H9 (cell line): Measurements from ENCODE around the gene WDR27. TPM values are rescaled to one million over a fixed set of nuclear protein-coding genes. Genes with fewer than 3 reads are reported as not detected.

Source experiments
- DNase-seq: peaks from one replicate; pipeline ENCODE4 v3.0.0-alpha.2; 2017
- H2AFZ ChIP-seq: one replicate; pipeline ENCODE4 v1.6.1; 2013; ENCODE audit warnings: mild to moderate bottlenecking, low read length, control low read depth, moderate library complexity
- H2AK5ac ChIP-seq: 2 replicates; pipeline ENCODE4 v1.6.1; 2013; ENCODE audit warnings: low read length, control low read depth, mixed read lengths; ENCODE audit not compliant: insufficient read length
- H2BK120ac ChIP-seq: one replicate; pipeline ENCODE4 v1.6.1; 2013; ENCODE audit warnings: low read depth, mild to moderate bottlenecking, low read length, control low read depth, inconsistent platforms; ENCODE audit not compliant: poor library complexity, severe bottlenecking
- H2BK12ac ChIP-seq: 2 replicates; pipeline ENCODE4 v1.6.1; 2013; ENCODE audit warnings: low read length, control low read depth, mixed read lengths, low read depth; ENCODE audit not compliant: insufficient read length
- H2BK15ac ChIP-seq: 2 replicates; pipeline ENCODE4 v1.6.1; 2013; ENCODE audit warnings: low read depth, low read length, control low read depth
- H2BK20ac ChIP-seq: one replicate; pipeline ENCODE4 v1.6.1; 2013; ENCODE audit warnings: low read depth, mild to moderate bottlenecking, low read length, control low read depth, inconsistent platforms; ENCODE audit not compliant: poor library complexity, severe bottlenecking
- H2BK5ac ChIP-seq: 2 replicates; pipeline ENCODE4 v1.6.1; 2013; ENCODE audit warnings: low read length, control low read depth, mixed read lengths; ENCODE audit not compliant: insufficient read length
- H3K14ac ChIP-seq: 2 replicates; pipeline ENCODE4 v1.6.1; 2013; ENCODE audit warnings: low read length, control low read depth; ENCODE audit not compliant: insufficient read depth
- H3K18ac ChIP-seq: 2 replicates; pipeline ENCODE4 v1.6.1; 2013; ENCODE audit warnings: low read depth, mild to moderate bottlenecking, mixed read lengths, low read length, control low read depth; ENCODE audit not compliant: insufficient read length
- H3K23ac ChIP-seq: 2 replicates; pipeline ENCODE4 v1.6.1; 2013; ENCODE audit warnings: low read length, control low read depth, mixed read lengths, low read depth; ENCODE audit not compliant: insufficient read length
- H3K23me2 ChIP-seq: 2 replicates; pipeline ENCODE4 v1.6.1; 2013; ENCODE audit warnings: low read depth, mild to moderate bottlenecking, mixed read lengths, low read length, control low read depth; ENCODE audit not compliant: insufficient read length, poor library complexity, severe bottlenecking
- H3K27ac ChIP-seq: 2 replicates; pipeline ENCODE4 v1.5.1; 2013; ENCODE audit warnings: low read length, control low read depth, mixed read lengths, low read depth; ENCODE audit not compliant: insufficient read length
- H3K27me3 ChIP-seq: 2 replicates; pipeline ENCODE4 v1.6.1; 2013; ENCODE audit warnings: low read length, control low read depth, inconsistent platforms; ENCODE audit not compliant: insufficient read depth
- H3K4ac ChIP-seq: 2 replicates; pipeline ENCODE4 v1.6.1; 2013; ENCODE audit warnings: low read depth, mild to moderate bottlenecking, control low read depth, inconsistent platforms, low read length, moderate library complexity
- H3K4me1 ChIP-seq: 2 replicates; pipeline ENCODE4 v1.6.1; 2013; ENCODE audit warnings: low read length, control low read depth, inconsistent platforms; ENCODE audit not compliant: insufficient read depth
- H3K4me2 ChIP-seq: 2 replicates; pipeline ENCODE4 v1.6.1; 2013; ENCODE audit warnings: low read length, control low read depth, mixed read lengths; ENCODE audit not compliant: insufficient read length, insufficient read depth
- H3K56ac ChIP-seq: 2 replicates; pipeline ENCODE4 v1.6.1; 2013; ENCODE audit warnings: low read depth, mild to moderate bottlenecking, mixed read lengths, low read length, control low read depth; ENCODE audit not compliant: insufficient read length
- H3K79me1 ChIP-seq: 2 replicates; pipeline ENCODE4 v1.6.1; 2013; ENCODE audit warnings: low read depth, mild to moderate bottlenecking, moderate library complexity, low read length, control low read depth, inconsistent platforms; ENCODE audit not compliant: insufficient read depth, poor library complexity, severe bottlenecking
- H3K79me2 ChIP-seq: 2 replicates; pipeline ENCODE4 v1.6.1; 2013; ENCODE audit warnings: low read length, control low read depth, inconsistent platforms; ENCODE audit not compliant: insufficient read depth
- H3K9ac ChIP-seq: 2 replicates; pipeline ENCODE4 v1.6.1; 2013; ENCODE audit warnings: low read length, control low read depth, mixed read lengths; ENCODE audit not compliant: insufficient read length; ENCODE audit errors: extremely low read depth
- H3K9me3 ChIP-seq: one replicate; pipeline ENCODE4 v1.6.1; 2013; ENCODE audit warnings: low read depth, low read length, inconsistent platforms; ENCODE audit not compliant: control insufficient read depth
- H3T11ph ChIP-seq: one replicate; pipeline ENCODE4 v1.6.1; 2013; ENCODE audit warnings: mild to moderate bottlenecking, low read length, control low read depth, inconsistent platforms
- H4K20me1 ChIP-seq: one replicate; pipeline ENCODE4 v1.6.1; 2013; ENCODE audit not compliant: control insufficient read depth, insufficient read length, insufficient read depth
- H4K5ac ChIP-seq: 2 replicates; pipeline ENCODE4 v1.6.1; 2013; ENCODE audit warnings: low read depth, mild to moderate bottlenecking, mixed read lengths, low read length, control low read depth; ENCODE audit not compliant: insufficient read length
- H4K8ac ChIP-seq: replicated peaks from 2 replicates; pipeline ENCODE4 v1.6.1; 2013; ENCODE audit warnings: low read length, control low read depth, mixed read lengths, low read depth; ENCODE audit not compliant: insufficient read length
- H4K91ac ChIP-seq: 2 replicates; pipeline ENCODE4 v1.6.1; 2013; ENCODE audit warnings: low read depth, mild to moderate bottlenecking, moderate library complexity, mixed read lengths, low read length, control low read depth; ENCODE audit not compliant: insufficient read length
- H3K27ac Mint-ChIP-seq, 3 experiments: 2 replicates in 2 of 3; 3 replicates in 1 of 3; pipeline ENCODE4 v1.8.0; 2020 to 2021; ENCODE audit warnings: mixed read lengths in 3 of 3, mild to moderate bottlenecking in 1 of 3, moderate library complexity in 1 of 3
- H3K27me3 Mint-ChIP-seq: 2 replicates; pipeline ENCODE4 v1.8.0; 2021; ENCODE audit warnings: low read depth, mild to moderate bottlenecking, moderate library complexity, mixed read lengths
- H3K36me3 Mint-ChIP-seq, 3 experiments: 2 replicates in 2 of 3; 3 replicates in 1 of 3; pipeline ENCODE4 v1.8.0; 2020 to 2021; ENCODE audit warnings: low read depth in 3 of 3, mixed read lengths in 3 of 3; ENCODE audit not compliant: insufficient read depth in 1 of 3
- H3K4me1 Mint-ChIP-seq, 2 experiments: 2 replicates each; pipeline ENCODE4 v1.8.0; 2020; ENCODE audit warnings: mixed read lengths in 2 of 2
- H3K4me3 Mint-ChIP-seq, 2 experiments: 2 replicates in 1 of 2; 3 replicates in 1 of 2; pipeline ENCODE4 v1.8.0; 2020 to 2021; ENCODE audit warnings: mild to moderate bottlenecking in 2 of 2, mixed read lengths in 2 of 2, moderate library complexity in 1 of 2
- H3K9me3 Mint-ChIP-seq, 2 experiments: 2 replicates in 1 of 2; 3 replicates in 1 of 2; pipeline ENCODE4 v1.8.0; 2020; ENCODE audit warnings: mild to moderate bottlenecking in 2 of 2, mixed read lengths in 2 of 2, moderate library complexity in 1 of 2
- CTCF ChIP-seq: fragments of 200-600 bp; sonication (generic); conservative IDR thresholded peaks from 3 replicates; pipeline ENCODE4 v1.8.0; 2021; ENCODE audit warnings: antibody characterized with exemption, mild to moderate bottlenecking
- WGBS: extraction: QIAGEN DNeasy Blood & Tissue Kit; methylation state at CpG from one replicate; pipeline ENCODE4 v1.1.7; 2013; ENCODE audit warnings: missing lambda C conversion rate, low lambda C conversion rate, mixed read lengths; ENCODE audit not compliant: insufficient read length; ENCODE audit errors: extremely low coverage; 5-methylcytosine and 5-hydroxymethylcytosine counted together
- total RNA-seq: library from RNA; stranded (reverse); gene quantifications from 2 replicates; pipeline ENCODE4 v1.2.1, GENCODE V29; 2021

WDR27 gene
- total RNA-seq, 1 experiment from 2014 or later, result 48.7 TPM

- Mint-ChIP-seq H3K4me3 (no peak overlapping the region), H3K27me3 (no peaks in the 10 kb centered on the region; the same call in 1 of the 2 replicates), H3K27ac (no peak overlapping the region), H3K9me3 (peaks cover 6 to 10% of the 10 kb centered on the region in 2 experiments; a peak in 4 of 5 replicates), H3K4me1 (peaks cover 0 to under 1% of the 10 kb centered on the region in 2 experiments; a peak in 1 of 4 replicates), H3K36me3 (peaks cover 0 to 11% (median 0%) of the 10 kb centered on the region in 3 experiments; a peak in 3 of 7 replicates)
- no peaks in the 10 kb centered on the region for H3K23me2 ChIP-seq
- TF ChIP-seq CTCF, result no peak
- H2BK120ac ChIP-seq, result no peak overlapping the region
- H3T11ph ChIP-seq, result no peak overlapping the region
- H2BK12ac ChIP-seq, result no peak overlapping the region
- no peaks in the 10 kb centered on the region for H3K27me3 ChIP-seq
- no peak overlapping the region for H4K91ac ChIP-seq
- WGBS, result no CpG with 5 or more reads among the region's 1 CpG
- H3K18ac ChIP-seq, result no peak overlapping the region
- H2BK20ac ChIP-seq, result no peak overlapping the region
- no peak overlapping the region for H4K8ac ChIP-seq
- H2AFZ ChIP-seq, result no peak overlapping the region
- H3K9ac ChIP-seq, result no peak overlapping the region
- H3K79me2 ChIP-seq, result no peaks in the 10 kb centered on the region
- H3K79me1 ChIP-seq, result no peaks in the 10 kb centered on the region
- H4K20me1 ChIP-seq, result no peaks in the 10 kb centered on the region
- no peak overlapping the region for H3K14ac ChIP-seq
- H3K4ac ChIP-seq, result no peak overlapping the region
- H2BK5ac ChIP-seq, result no peak overlapping the region
- no peaks in the 10 kb centered on the region for H3K9me3 ChIP-seq
- no peak for DNase-seq
- H3K4me1 ChIP-seq, result no peaks in the 10 kb centered on the region
- H4K5ac ChIP-seq, result no peak overlapping the region
- no peak overlapping the region for H3K23ac ChIP-seq
- no peak overlapping the region for H2BK15ac ChIP-seq
- H3K27ac ChIP-seq, result no peak overlapping the region
- H3K56ac ChIP-seq, result no peak overlapping the region
- no peak overlapping the region for H3K4me2 ChIP-seq
- H2AK5ac ChIP-seq, result no peak overlapping the region
Observed at GRCh38 chr6:169455470-169455869, 246.4 kb downstream of the WDR27 start.
